Progenitor cell of endocrine pancreas (in vitro differentiated cells): ENCODE data around the gene RALA. TPM values are rescaled to one million over a fixed set of nuclear protein-coding genes. Genes with fewer than 3 reads are reported as not detected.

Experiments used
- DNase-seq: peaks from one replicate; pipeline ENCODE4 v3.0.0; 2021; ENCODE audit warnings: low spot score; ENCODE audit not compliant: unreplicated experiment
- H3K27ac Mint-ChIP-seq: 2 replicates; pipeline ENCODE4 v1.8.0; 2021; ENCODE audit warnings: mild to moderate bottlenecking, moderate library complexity, mixed read lengths
- H3K27me3 Mint-ChIP-seq: 2 replicates; pipeline ENCODE4 v1.8.0; 2021; ENCODE audit warnings: mixed read lengths
- H3K36me3 Mint-ChIP-seq: 2 replicates; pipeline ENCODE4 v1.8.0; 2022; ENCODE audit warnings: mixed read lengths; ENCODE audit not compliant: insufficient read depth
- H3K4me1 Mint-ChIP-seq: 2 replicates; pipeline ENCODE4 v1.8.0; 2021; ENCODE audit warnings: low read depth, mixed read lengths
- H3K4me3 Mint-ChIP-seq: 2 replicates; pipeline ENCODE4 v1.8.0; 2021; ENCODE audit warnings: low read depth, mild to moderate bottlenecking, moderate library complexity, mixed read lengths
- H3K9me3 Mint-ChIP-seq: 2 replicates; pipeline ENCODE4 v1.8.0; 2021; ENCODE audit warnings: low read depth, mixed read lengths
- CTCF ChIP-seq: fragments of 200-600 bp; sonication (generic); IDR thresholded peaks from one replicate; pipeline ENCODE4 v1.5.0; 2021; ENCODE audit warnings: antibody characterized with exemption, mild to moderate bottlenecking; ENCODE audit not compliant: unreplicated experiment
- total RNA-seq: library from RNA; stranded (reverse); gene quantifications from 2 replicates; pipeline ENCODE4 v1.2.1, GENCODE V29; 2021

The RALA gene
- total RNA-seq, 1 donor from 2014 or later, result 39.6 TPM

- Mint-ChIP-seq H3K4me3 (no peak overlapping the region), H3K36me3 (peaks cover 27% of the 10 kb centered on the region)
These were observed 70.4 kb downstream of the RALA start for GRCh38 chr7:39693812-39694211.

GRCh38 chr7:39695852-39696586 is 72.6 kb downstream of the RALA start:
- no peak overlapping the region for H3K27ac Mint-ChIP-seq

More at GRCh38 chr7:39693812-39694211, 70.4 kb downstream of the RALA start:
- no peak for DNase-seq
- Mint-ChIP-seq H3K9me3 (no peaks in the 10 kb centered on the region), H3K4me1 (no peaks in the 10 kb centered on the region), H3K27me3 (no peaks in the 10 kb centered on the region), H3K27ac (no peak overlapping the region)
- no peak for TF ChIP-seq CTCF

GRCh38 chr7:39696631-39697030 is 73.3 kb downstream of the RALA start:
- Mint-ChIP-seq H3K27ac (no peak overlapping the region), H3K9me3 (no peaks in the 10 kb centered on the region), H3K36me3 (peaks cover 30% of the 10 kb centered on the region), H3K4me1 (no peaks in the 10 kb centered on the region), H3K27me3 (no peaks in the 10 kb centered on the region), H3K4me3 (no peak overlapping the region)
- DNase-seq, result no peak
- no peak for TF ChIP-seq CTCF

More at GRCh38 chr7:39695852-39696586, 72.6 kb downstream of the RALA start:
- Mint-ChIP-seq H3K4me1 (no peaks in the 10 kb centered on the region), H3K36me3 (peaks cover 34% of the 10 kb centered on the region), H3K4me3 (no peak overlapping the region), H3K27me3 (no peaks in the 10 kb centered on the region), H3K9me3 (no peaks in the 10 kb centered on the region)
- DNase-seq, result no peak
- no peak for TF ChIP-seq CTCF

GRCh38 chr7:39697483-39697882 is 74.1 kb downstream of the RALA start:
- no peaks in the 10 kb centered on the region for H3K4me1 Mint-ChIP-seq
- no peak for TF ChIP-seq CTCF
- H3K27me3 Mint-ChIP-seq, result no peaks in the 10 kb centered on the region
- H3K4me3 Mint-ChIP-seq, result no peak overlapping the region
- H3K36me3 Mint-ChIP-seq, result peaks cover 27% of the 10 kb centered on the region
- no peak overlapping the region for H3K27ac Mint-ChIP-seq
- DNase-seq, result no peak
- no peaks in the 10 kb centered on the region for H3K9me3 Mint-ChIP-seq

- no peak for TF ChIP-seq CTCF
- H3K36me3 Mint-ChIP-seq, result peaks cover 22% of the 10 kb centered on the region
- no peaks in the 10 kb centered on the region for H3K9me3 Mint-ChIP-seq
- H3K4me3 Mint-ChIP-seq, result no peak overlapping the region
- no peaks in the 10 kb centered on the region for H3K4me1 Mint-ChIP-seq
- DNase-seq, result no peak
- H3K27me3 Mint-ChIP-seq, result no peaks in the 10 kb centered on the region
- no peak overlapping the region for H3K27ac Mint-ChIP-seq
These were observed 76.8 kb downstream of the RALA start for GRCh38 chr7:39700165-39700564.
